Measurements from ENCODE around the gene GJB1.

Gene GJB1

GRCh38 chrX:71195964-71196649, 26.9 kb upstream of the GJB1 start:
- H3K27ac ChIP-seq, result no peak overlapping the region
- TF ChIP-seq ZFX (IDR thresholded peaks at IDR 0.05), result no peak

DNA sequence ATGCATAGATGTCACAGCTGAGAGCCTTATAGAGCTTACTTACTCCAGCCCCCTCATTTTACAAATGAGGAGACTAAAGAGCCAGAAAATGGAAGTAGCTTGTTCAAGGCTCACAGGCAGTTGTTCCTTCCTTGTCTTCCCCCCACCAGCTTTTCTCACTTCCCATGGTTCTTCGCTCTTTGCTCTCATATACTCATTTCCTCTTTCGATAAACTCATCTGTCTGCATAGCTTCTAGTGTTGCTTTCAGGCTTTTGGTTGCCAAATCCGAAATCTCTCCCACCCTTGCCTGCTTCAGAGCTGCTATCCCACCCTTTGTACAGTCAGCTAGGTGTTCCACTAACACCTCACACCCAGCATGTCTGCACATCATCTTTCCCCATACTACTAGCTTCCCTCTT, 25.0 kb upstream of the GJB1 start:
- H3K27ac ChIP-seq, result no peak overlapping the region
- TF ChIP-seq ZFX (IDR thresholded peaks at IDR 0.05), result no peak
- TF ChIP-seq, protein P1, sequence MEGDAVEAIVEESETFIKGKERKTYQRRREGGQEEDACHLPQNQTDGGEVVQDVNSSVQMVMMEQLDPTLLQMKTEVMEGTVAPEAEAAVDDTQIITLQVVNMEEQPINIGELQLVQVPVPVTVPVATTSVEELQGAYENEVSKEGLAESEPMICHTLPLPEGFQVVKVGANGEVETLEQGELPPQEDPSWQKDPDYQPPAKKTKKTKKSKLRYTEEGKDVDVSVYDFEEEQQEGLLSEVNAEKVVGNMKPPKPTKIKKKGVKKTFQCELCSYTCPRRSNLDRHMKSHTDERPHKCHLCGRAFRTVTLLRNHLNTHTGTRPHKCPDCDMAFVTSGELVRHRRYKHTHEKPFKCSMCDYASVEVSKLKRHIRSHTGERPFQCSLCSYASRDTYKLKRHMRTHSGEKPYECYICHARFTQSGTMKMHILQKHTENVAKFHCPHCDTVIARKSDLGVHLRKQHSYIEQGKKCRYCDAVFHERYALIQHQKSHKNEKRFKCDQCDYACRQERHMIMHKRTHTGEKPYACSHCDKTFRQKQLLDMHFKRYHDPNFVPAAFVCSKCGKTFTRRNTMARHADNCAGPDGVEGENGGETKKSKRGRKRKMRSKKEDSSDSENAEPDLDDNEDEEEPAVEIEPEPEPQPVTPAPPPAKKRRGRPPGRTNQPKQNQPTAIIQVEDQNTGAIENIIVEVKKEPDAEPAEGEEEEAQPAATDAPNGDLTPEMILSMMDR (conservative IDR thresholded peaks at IDR 0.05), result no peak

DNA sequence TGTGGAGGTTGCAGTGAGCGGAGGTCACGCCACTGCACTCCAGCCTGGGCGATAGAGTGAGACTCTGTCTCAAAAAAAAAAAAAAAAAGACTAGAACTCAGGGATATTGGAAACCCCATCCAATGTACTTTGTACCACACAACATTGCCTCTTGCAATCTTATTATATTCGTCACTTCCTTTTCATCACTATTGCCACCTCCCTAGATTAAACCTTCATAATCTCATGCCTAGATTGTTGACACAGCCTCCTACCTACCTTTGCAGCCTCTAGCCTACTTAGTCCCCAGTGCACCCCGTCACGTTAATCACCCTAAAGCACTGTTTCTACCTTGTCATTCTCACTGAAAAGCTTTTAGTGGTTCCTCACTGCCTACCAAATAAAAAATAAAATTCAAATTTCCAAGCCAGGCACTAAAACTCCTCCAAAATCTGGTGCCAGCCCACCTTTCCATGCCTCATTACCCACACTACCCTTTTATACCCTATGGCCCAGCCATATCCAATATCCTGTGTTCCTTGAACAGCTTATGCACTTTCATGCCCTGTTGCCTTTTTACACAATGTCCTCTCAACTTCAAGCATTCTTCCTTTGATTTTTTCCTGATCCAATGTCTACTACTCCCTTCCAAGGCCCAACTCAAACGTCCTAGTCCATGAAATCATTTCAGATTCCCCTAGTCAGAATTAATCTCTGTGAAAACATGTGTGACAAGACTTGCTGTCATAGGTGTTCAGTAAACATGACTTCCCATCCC, 23.6 kb upstream of the GJB1 start:
- no peak overlapping the region for H3K27ac ChIP-seq
- TF ChIP-seq ZFX (IDR thresholded peaks at IDR 0.05), result no peak
- TF ChIP-seq, protein P1 (conservative IDR thresholded peaks at IDR 0.05), result no peak

GRCh38 chrX:71210816-71211215, 12.2 kb upstream of the GJB1 start:
- no peak overlapping the region for H3K27ac ChIP-seq
- TF ChIP-seq, protein P1 (conservative IDR thresholded peaks at IDR 0.05), result no peak
- TF ChIP-seq ZFX (IDR thresholded peaks at IDR 0.05), result no peak

GRCh38 chrX:71212536-71212935, 10.5 kb upstream of the GJB1 start:
- peak overlapping the region; percentile 59 for H3K27ac ChIP-seq

DNA sequence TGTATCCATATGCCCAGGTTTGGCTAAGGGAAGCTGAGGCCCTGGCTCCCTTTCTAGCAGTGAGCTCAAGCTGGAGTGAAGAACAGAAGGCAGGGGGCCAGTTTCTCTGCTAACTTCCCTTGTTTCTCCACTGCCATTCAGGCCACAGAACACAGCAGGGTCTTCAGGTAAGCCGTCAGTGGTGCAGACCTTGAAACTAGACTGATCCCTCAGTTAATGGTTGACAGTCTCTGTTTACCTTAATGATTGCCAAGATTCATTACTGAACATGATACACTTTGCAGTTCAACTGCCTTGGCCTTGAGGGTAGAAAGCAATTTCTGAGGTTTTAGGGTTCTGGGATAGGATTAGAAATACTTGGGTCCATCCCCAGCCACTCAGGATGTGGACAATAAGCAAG, 8.9 kb upstream of the GJB1 start:
- TF ChIP-seq, protein P1 (conservative IDR thresholded peaks at IDR 0.05), result no peak
- no peak for TF ChIP-seq ZFX (IDR thresholded peaks at IDR 0.05)
- H3K27ac ChIP-seq, result 0 out of 2 replicates have a peak overlapping the region, but pooled peaks have one; percentile 59

More at GRCh38 chrX:71212536-71212935, 10.5 kb upstream of the GJB1 start:
- TF ChIP-seq, protein P1 (conservative IDR thresholded peaks at IDR 0.05), result no peak
- TF ChIP-seq ZFX (IDR thresholded peaks at IDR 0.05), result no peak

DNA sequence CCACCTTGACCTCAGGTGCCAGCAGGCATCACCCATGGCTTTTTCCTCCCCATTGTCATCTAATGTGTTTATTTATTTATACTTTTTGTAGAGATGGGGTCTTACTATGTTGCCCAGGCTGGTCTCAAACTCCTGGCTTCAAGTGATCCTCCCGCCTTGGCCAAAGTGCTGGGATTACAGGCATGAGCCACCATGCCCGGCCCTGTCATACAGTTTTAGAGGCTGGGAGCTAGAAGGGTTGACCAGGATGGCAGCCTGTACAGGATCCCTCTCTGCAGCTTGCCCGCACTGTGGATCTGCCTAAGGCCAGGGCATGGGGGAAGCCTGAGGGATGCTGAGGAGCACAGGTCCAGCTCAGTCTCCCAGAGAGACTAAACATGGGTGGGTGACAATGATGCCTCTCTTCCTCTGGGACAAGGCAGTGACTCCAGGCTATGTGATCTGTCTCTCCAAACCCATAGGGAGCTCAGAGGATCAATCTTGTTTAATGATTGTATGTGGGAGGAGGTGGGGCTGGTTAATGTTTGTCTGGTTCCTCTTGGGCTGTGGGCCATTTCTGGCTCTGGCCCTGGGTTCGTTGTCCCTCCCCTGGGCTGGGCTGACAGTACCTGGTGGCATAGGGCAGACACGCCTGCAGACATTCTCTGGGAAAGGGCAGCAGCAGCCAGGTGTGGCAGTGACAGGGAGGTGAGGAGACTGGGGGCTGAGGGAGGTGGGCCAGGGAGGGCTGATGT, 8.3 kb upstream of the GJB1 start:
- H3K27ac ChIP-seq, result no peak overlapping the region; the same call in 1 of the 2 replicates
- TF ChIP-seq ZFX (IDR thresholded peaks at IDR 0.05), result no peak
- TF ChIP-seq, protein P1 (conservative IDR thresholded peaks at IDR 0.05), result no peak

Measured in C4-2B (cell line).